HG03457 (cell line): ENCODE measurements around the gene KCTD8.
"Not testable (repeated sequence)": the region's sequence is repeated elsewhere in the genome, so short reads cannot be mapped to it uniquely, and the experiment has no call there.

Experiments
- ATAC-seq: cut with Tn5 transposase; IDR thresholded peaks from one replicate; pipeline ENCODE4 v1.9.1; 2021; ENCODE audit warnings: moderate number of reproducible peaks; ENCODE audit not compliant: unreplicated experiment

Gene KCTD8

DNA sequence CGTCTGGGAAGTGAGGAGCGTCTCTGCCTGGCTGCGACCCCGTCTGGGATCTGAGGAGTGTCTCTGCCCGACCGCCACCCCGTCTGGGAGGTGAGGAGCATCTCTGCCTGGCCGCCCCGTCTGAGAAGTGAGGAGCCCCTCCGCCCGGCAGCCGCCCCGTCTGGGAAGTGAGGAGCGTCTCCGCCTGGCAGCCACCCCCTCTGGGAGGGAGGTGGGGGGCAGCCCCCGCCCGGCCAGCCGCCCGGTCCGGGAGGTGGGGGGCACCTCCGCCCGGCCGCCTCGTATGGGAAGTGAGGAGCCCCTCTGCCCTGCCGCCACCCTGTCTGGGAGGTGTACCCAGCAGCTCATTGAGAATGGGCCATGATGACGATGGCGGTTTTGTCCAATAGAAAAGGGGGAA, 280.8 kb downstream of the KCTD8 start:
- ATAC-seq, result not testable (repeated sequence)

DNA sequence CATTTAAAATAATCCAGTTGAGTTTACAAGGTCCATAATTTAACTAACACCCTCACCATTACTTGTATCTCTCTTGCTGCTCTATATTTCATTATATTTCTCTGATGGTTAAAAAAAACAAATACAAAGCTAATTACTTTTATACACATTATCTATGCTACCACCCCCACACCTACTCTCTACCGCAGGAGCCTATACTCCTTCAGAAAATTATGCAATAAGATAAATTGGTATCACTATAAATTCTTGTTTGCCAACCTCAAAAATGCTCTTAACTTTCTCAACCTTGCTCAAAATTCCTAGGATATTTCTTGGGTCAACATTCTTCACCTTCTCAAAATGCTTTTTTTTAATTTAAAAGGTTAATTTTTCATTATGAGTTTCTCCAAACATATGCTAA, 282.7 kb downstream of the KCTD8 start:
- no peak for ATAC-seq

GRCh38 chr4:44162538-44163270, 285.9 kb downstream of the KCTD8 start:
- no peak for ATAC-seq

DNA sequence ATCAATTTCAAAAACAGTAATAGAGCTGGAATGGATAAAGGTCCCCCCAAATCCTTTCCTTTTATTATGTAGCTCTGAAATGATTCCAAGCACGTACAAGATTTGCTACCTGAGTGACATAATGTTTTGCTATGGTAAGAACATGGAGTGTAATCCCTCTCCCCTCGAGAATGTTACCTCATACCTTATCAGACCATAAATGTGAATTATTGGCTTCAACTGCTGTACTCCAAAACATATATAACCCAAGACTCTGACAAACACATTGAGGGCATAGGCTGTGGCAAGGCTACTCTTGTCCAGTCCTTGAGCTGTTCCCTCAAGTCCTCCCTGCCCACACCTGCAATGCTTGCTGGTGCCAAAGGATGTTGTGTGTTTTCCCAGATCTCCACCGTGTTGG, 286.9 kb downstream of the KCTD8 start:
- no peak for ATAC-seq

GRCh38 chr4:44160776-44161367, 287.7 kb downstream of the KCTD8 start:
- no peak for ATAC-seq

DNA sequence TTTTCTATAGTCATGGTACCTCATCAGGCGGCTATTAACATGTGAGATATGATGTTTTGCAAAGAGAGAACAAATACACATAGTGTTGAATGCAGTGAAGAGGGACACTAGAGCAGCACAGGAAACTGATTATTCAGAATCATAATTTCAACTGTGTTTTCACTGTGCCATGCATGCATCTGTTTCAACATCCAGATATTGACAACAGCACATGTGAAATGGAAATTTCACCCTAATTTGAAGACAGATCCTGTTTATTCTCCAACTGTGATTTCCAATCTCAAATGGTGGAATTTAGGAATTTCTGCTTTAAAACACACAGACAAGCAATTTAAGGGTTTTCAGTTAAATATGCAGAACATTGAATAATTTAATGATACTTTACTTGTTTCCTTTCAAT, 288.6 kb downstream of the KCTD8 start:
- ATAC-seq, result no peak

- no peak for ATAC-seq
These were observed 290.9 kb downstream of the KCTD8 start for GRCh38 chr4:44157611-44158277.

GRCh38 chr4:44150091-44150576, 298.5 kb downstream of the KCTD8 start:
- no peak for ATAC-seq

- no peak for ATAC-seq
These were observed 299.3 kb downstream of the KCTD8 start for GRCh38 chr4:44149282-44149681.

- ATAC-seq, result no peak
These were observed 301.0 kb downstream of the KCTD8 start for GRCh38 chr4:44147571-44148075.

DNA sequence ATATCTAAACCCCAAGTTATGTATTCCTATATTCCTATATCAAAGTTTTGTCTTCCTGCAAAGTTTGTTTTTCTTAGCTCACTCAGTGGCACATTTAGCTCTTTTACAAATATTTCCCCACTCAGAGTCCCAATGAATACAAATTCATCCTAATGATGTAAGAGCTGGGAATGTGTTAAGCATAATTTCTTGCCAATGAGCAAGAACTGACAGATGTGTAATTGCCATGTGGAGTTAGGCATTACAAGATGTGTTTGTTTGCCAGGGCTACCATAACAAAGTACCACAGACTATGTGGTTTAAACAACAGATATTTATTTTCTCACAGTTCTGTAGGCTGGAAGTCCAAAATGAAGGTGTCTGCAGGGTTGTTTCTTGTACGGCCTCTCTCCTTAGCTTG, 302.1 kb downstream of the KCTD8 start:
- ATAC-seq, result no peak

- ATAC-seq, result no peak
These were observed 302.7 kb downstream of the KCTD8 start for GRCh38 chr4:44145868-44146267.

- no peak for ATAC-seq
These were observed 316.1 kb downstream of the KCTD8 start for GRCh38 chr4:44132526-44132925.
